Mesendoderm (in vitro differentiated cells): ENCODE data around the gene CLDN17. TPM values are rescaled to one million over a fixed set of nuclear protein-coding genes. Genes with fewer than 3 reads are reported as not detected.

Experiments
- DNase-seq: peaks from one replicate; pipeline ENCODE4 v3.0.0; 2013
- H2AK5ac ChIP-seq: 2 replicates; pipeline ENCODE4 v1.6.1; 2013; ENCODE audit warnings: low read length, inconsistent platforms
- H2BK120ac ChIP-seq: 2 replicates; pipeline ENCODE4 v1.6.1; 2013; ENCODE audit warnings: low read depth, mild to moderate bottlenecking, low read length, moderate library complexity, mixed read lengths
- H2BK15ac ChIP-seq: replicated peaks from 2 replicates; pipeline ENCODE4 v1.6.1; 2013; ENCODE audit warnings: low read depth, mild to moderate bottlenecking, moderate library complexity
- H2BK5ac ChIP-seq: 2 replicates; pipeline ENCODE4 v1.6.1; 2013; ENCODE audit warnings: low read length, inconsistent platforms
- H3K18ac ChIP-seq: 2 replicates; pipeline ENCODE4 v1.6.1; 2013; ENCODE audit warnings: mild to moderate bottlenecking, low read length, mixed read lengths
- H3K23ac ChIP-seq: one replicate; pipeline ENCODE4 v1.6.1; 2013; ENCODE audit warnings: low read length
- H3K27ac ChIP-seq: 2 replicates; pipeline ENCODE4 v1.5.1; 2013; ENCODE audit warnings: low read depth, mild to moderate bottlenecking, inconsistent platforms, low read length, moderate library complexity
- H3K27me3 ChIP-seq: 2 replicates; pipeline ENCODE4 v1.6.1; 2013; ENCODE audit warnings: low read length, control low read depth, mild to moderate bottlenecking, inconsistent platforms; ENCODE audit not compliant: insufficient read depth, poor library complexity
- H3K36me3 ChIP-seq: 2 replicates; pipeline ENCODE4 v1.6.1; 2013; ENCODE audit warnings: low read length, inconsistent platforms; ENCODE audit not compliant: control insufficient read depth, insufficient read depth
- H3K4ac ChIP-seq: one replicate; pipeline ENCODE4 v1.6.1; 2013; ENCODE audit warnings: low read depth, mild to moderate bottlenecking, low read length, moderate library complexity
- H3K4me1 ChIP-seq: 2 replicates; pipeline ENCODE4 v1.6.1; 2013; ENCODE audit warnings: low read depth, low read length, inconsistent platforms; ENCODE audit not compliant: control insufficient read depth
- H3K4me2 ChIP-seq: 2 replicates; pipeline ENCODE4 v1.6.1; 2013; ENCODE audit warnings: low read length
- H3K4me3 ChIP-seq: 2 replicates; pipeline ENCODE4 v1.5.1; 2013; ENCODE audit warnings: mild to moderate bottlenecking, low read length
- H3K56ac ChIP-seq: one replicate; pipeline ENCODE4 v1.6.1; 2013; ENCODE audit warnings: low read length
- H3K79me1 ChIP-seq: 2 replicates; pipeline ENCODE4 v1.6.1; 2013; ENCODE audit warnings: low read length, inconsistent platforms
- H3K79me2 ChIP-seq: 2 replicates; pipeline ENCODE4 v1.6.1; 2013; ENCODE audit warnings: mild to moderate bottlenecking, low read length; ENCODE audit not compliant: control insufficient read depth, insufficient read depth
- H3K9ac ChIP-seq: 2 replicates; pipeline ENCODE4 v1.6.1; 2013; ENCODE audit warnings: low read length, inconsistent platforms
- H4K5ac ChIP-seq: one replicate; pipeline ENCODE4 v1.6.1; 2013; ENCODE audit warnings: low read length
- H4K8ac ChIP-seq: one replicate; pipeline ENCODE4 v1.6.1; 2013; ENCODE audit warnings: low read depth, mild to moderate bottlenecking, control low read depth, low read length, moderate library complexity
- WGBS: extraction: QIAGEN DNeasy Blood & Tissue Kit; methylation state at CpG from one replicate; pipeline ENCODE4 v1.1.7; 2013; ENCODE audit warnings: low lambda C conversion rate, missing lambda C conversion rate; ENCODE audit not compliant: insufficient coverage; ENCODE audit errors: extremely low coverage; 5-methylcytosine and 5-hydroxymethylcytosine counted together
- polyA plus RNA-seq, 2 experiments: library from polyadenylated mRNA; stranded (reverse); fragments of 200-250 nt; gene quantifications; one replicate each; pipeline ENCODE4 v1.2.3, GENCODE V29; 2013

Gene CLDN17, protein sequence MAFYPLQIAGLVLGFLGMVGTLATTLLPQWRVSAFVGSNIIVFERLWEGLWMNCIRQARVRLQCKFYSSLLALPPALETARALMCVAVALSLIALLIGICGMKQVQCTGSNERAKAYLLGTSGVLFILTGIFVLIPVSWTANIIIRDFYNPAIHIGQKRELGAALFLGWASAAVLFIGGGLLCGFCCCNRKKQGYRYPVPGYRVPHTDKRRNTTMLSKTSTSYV
- polyA plus RNA-seq (2013, experiment 1 of 2), result not detected
- not detected for polyA plus RNA-seq (2013, experiment 2 of 2)

DNA sequence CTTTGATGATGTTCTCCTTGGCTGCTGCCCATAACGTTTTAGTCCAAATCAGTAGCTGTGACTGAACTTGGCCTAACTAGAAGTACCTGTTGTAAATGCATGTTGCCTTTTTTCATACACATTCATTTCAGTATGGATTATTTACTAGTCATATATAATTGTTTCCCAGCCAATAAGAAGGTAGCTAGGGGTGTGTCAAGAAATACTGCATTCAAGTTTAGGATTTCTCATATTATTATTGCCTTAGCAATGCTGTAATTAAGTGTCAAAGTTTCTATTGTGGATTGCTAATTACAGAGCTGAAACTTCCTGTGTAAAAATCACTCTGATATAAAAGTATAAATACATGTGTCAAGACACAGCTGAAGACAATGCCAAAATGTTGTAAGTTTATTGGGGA, at the start of gene CLDN17:
CLDN17 (minus strand) TSS at position 101 of the 400 bp plus-strand sequence. CDS start 188 bp downstream, outside the sequence.
- no peak for DNase-seq
- H3K9ac ChIP-seq, result no peak within 1 kb of the TSS
- H3K4me1 ChIP-seq, result no peaks in the 10 kb centered on the region
- no peak within 1 kb of the TSS for H3K56ac ChIP-seq
- no peaks in the 10 kb centered on the region for H3K27me3 ChIP-seq
- no peaks in the 10 kb centered on the region for H3K79me2 ChIP-seq
- no peak within 1 kb of the TSS for H3K4me3 ChIP-seq
- H3K27ac ChIP-seq, result no peak within 1 kb of the TSS
- H2AK5ac ChIP-seq, result no peak within 1 kb of the TSS
- no peak within 1 kb of the TSS for H3K23ac ChIP-seq
- H3K18ac ChIP-seq, result no peak within 1 kb of the TSS
- H2BK15ac ChIP-seq, result no peak within 1 kb of the TSS
- no peak within 1 kb of the TSS for H3K4me2 ChIP-seq
- no peak within 1 kb of the TSS for H2BK120ac ChIP-seq
- H4K8ac ChIP-seq, result no peak within 1 kb of the TSS
- WGBS, result no CpG with 5 or more reads among the region's 1 CpG
- H3K36me3 ChIP-seq, result no peaks in the 10 kb centered on the region
- no peak within 1 kb of the TSS for H4K5ac ChIP-seq
- H2BK5ac ChIP-seq, result no peak within 1 kb of the TSS
- H3K79me1 ChIP-seq, result no peaks in the 10 kb centered on the region
- no peak within 1 kb of the TSS for H3K4ac ChIP-seq

- H3K4ac ChIP-seq, result no peak within 1 kb of the TSS
- no peak within 1 kb of the TSS for H3K18ac ChIP-seq
- H3K4me2 ChIP-seq, result no peak within 1 kb of the TSS
- H3K79me1 ChIP-seq, result no peaks in the 10 kb centered on the region
- DNase-seq, result no peak
- H2BK120ac ChIP-seq, result no peak within 1 kb of the TSS
- H2AK5ac ChIP-seq, result no peak within 1 kb of the TSS
- no peak within 1 kb of the TSS for H4K5ac ChIP-seq
- WGBS, result no CpG with 5 or more reads among the region's 5 CpGs
- H3K4me3 ChIP-seq, result no peak within 1 kb of the TSS
- no peaks in the 10 kb centered on the region for H3K27me3 ChIP-seq
- no peaks in the 10 kb centered on the region for H3K36me3 ChIP-seq
- no peaks in the 10 kb centered on the region for H3K4me1 ChIP-seq
- H3K23ac ChIP-seq, result no peak within 1 kb of the TSS
- no peak within 1 kb of the TSS for H2BK5ac ChIP-seq
- no peaks in the 10 kb centered on the region for H3K79me2 ChIP-seq
- H2BK15ac ChIP-seq, result no peak within 1 kb of the TSS
- no peak within 1 kb of the TSS for H3K9ac ChIP-seq
- H3K56ac ChIP-seq, result no peak within 1 kb of the TSS
- H4K8ac ChIP-seq, result no peak within 1 kb of the TSS
- H3K27ac ChIP-seq, result no peak within 1 kb of the TSS
Observed at GRCh38 chr21:30216041-30216723, 49.6 kb upstream of the CLDN17 start, which contains the start of gene CLDN8. TSS of gene CLDN8 (minus strand) at chr21:30216097. CDS start at chr21:30215925, 172 bp downstream.

- Histone ChIP-seq H3K4me1 (no peaks in the 10 kb centered on the region), H4K8ac (no peak overlapping the region), H3K79me2 (no peaks in the 10 kb centered on the region), H3K4ac (no peak overlapping the region), H3K4me3 (no peak overlapping the region), H3K27ac (no peak overlapping the region), H3K36me3 (no peaks in the 10 kb centered on the region), H3K79me1 (no peaks in the 10 kb centered on the region), H2BK120ac (no peak overlapping the region), H2AK5ac (no peak overlapping the region), H2BK5ac (no peak overlapping the region), H3K56ac (no peak overlapping the region), H3K27me3 (no peaks in the 10 kb centered on the region), H2BK15ac (no peak overlapping the region), H3K9ac (no peak overlapping the region), H3K18ac (no peak overlapping the region), H3K4me2 (no peak overlapping the region), H4K5ac (no peak overlapping the region), H3K23ac (no peak overlapping the region)
- no peak for DNase-seq
- no CpG with 5 or more reads among the region's 1 CpG for WGBS
Observed at GRCh38 chr21:30211071-30211470, 44.5 kb upstream of the CLDN17 start.

DNA sequence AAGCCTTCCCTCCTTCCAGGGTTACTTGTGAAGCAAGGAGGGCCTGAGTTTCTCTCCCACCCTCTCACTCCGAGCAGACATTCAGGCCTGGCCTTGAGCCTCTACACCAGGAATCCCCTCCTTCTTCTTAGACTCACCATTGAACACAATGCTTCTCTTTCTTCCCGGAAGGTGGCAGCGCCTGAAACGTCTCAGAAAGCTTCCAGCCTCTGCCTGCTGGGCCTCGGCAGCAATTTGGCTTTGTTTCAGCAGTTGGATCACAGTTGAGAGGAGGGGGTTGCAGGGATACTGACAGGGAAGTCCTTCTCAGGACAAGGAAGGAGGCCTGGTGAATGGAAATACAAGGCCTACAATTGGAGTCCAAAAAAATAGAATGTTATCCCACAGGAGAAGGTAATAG, 43.0 kb upstream of the CLDN17 start:
- Histone ChIP-seq H2BK5ac (no peak overlapping the region), H3K4me1 (no peaks in the 10 kb centered on the region), H3K4me2 (no peak overlapping the region), H2AK5ac (no peak overlapping the region), H3K27ac (no peak overlapping the region), H3K79me1 (no peaks in the 10 kb centered on the region), H3K23ac (no peak overlapping the region), H3K56ac (no peak overlapping the region), H3K79me2 (no peaks in the 10 kb centered on the region), H4K5ac (no peak overlapping the region), H3K9ac (no peak overlapping the region), H4K8ac (no peak overlapping the region), H3K18ac (no peak overlapping the region), H3K4me3 (no peak overlapping the region), H2BK120ac (no peak overlapping the region), H3K27me3 (no peaks in the 10 kb centered on the region), H3K4ac (no peak overlapping the region), H2BK15ac (no peak overlapping the region), H3K36me3 (no peaks in the 10 kb centered on the region)
- peak; percentile 40 for DNase-seq
- no CpG with 5 or more reads among the region's 5 CpGs for WGBS

DNA sequence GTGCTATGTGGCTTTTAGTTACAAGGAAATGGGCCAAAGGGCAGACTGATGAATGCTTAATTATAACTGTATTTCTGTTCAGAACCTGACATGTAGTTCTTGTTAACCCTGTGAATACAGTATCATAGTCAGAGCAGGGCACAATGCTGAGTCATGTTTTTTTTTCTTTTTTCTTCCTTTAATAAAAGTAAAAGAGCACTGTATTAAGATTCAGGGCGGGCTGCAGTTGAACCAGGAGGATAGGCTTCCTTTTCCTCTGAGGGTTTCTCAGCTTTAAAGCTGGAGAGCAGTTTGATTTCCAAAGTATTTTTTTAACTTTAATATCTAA, 40.6 kb upstream of the CLDN17 start:
- Histone ChIP-seq H3K56ac (no peak overlapping the region), H3K27ac (no peak overlapping the region), H2BK15ac (no peak overlapping the region), H3K4me3 (no peak overlapping the region), H3K4ac (no peak overlapping the region), H3K27me3 (no peaks in the 10 kb centered on the region), H3K36me3 (no peaks in the 10 kb centered on the region), H3K4me2 (no peak overlapping the region), H3K18ac (no peak overlapping the region), H2BK5ac (no peak overlapping the region), H3K79me2 (no peaks in the 10 kb centered on the region), H3K79me1 (no peaks in the 10 kb centered on the region), H4K5ac (no peak overlapping the region), H3K9ac (no peak overlapping the region), H2AK5ac (no peak overlapping the region), H3K23ac (no peak overlapping the region), H4K8ac (no peak overlapping the region), H2BK120ac (no peak overlapping the region), H3K4me1 (no peaks in the 10 kb centered on the region)
- WGBS, result no CpG with 5 or more reads among the region's 1 CpG
- no peak for DNase-seq
